ENCODE data around the gene REN.

Gene REN

DNA sequence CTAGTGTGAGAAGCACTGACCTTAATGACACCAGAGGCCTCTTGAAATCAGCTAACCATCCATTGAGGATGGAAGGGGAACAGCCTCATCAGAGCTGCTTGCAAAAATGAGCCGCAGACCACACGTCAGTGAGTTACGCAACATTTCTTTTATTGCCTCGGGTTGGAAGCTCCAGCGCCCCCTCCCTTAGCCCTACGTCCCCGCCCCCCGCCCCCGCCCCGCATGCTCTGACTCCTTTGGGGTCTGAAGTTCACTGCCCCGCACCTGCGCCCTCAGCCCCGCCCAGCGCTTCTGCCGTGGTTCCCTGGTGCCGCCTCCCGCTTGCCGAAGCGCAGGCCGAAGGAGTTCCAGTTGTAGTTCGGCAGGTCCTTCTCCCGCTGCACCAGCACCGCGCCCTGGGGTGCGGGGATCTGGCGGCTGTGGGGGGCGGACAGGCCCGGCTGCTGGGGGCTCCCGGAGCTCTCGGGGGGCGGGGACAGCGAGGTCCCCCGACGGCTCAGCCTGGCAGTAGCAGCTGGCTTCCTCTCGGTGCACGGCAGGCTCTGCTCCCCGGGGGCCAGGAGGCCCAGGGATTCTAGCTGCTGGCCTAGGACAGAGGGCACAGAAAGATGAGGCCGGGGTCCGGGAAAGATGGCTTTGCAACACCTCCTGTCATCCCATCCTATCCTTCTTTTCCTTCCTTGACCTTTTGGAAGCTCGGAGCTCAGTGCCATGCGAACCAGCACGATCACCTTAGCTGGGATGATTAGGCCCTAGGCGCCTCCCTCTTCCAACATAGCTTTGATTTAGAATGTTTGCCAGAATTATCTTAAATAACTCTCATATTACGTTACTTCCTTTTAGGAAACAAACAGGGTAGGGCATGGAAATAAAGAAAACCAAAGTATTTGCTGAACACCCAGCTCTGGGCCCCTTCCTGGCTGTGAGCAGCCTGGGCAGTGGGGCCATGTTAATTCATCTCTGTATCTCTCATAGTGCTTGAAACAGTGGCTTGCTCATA is 24.4 kb upstream of the REN start:
- DNase-seq = peak; percentile 39

DNA sequence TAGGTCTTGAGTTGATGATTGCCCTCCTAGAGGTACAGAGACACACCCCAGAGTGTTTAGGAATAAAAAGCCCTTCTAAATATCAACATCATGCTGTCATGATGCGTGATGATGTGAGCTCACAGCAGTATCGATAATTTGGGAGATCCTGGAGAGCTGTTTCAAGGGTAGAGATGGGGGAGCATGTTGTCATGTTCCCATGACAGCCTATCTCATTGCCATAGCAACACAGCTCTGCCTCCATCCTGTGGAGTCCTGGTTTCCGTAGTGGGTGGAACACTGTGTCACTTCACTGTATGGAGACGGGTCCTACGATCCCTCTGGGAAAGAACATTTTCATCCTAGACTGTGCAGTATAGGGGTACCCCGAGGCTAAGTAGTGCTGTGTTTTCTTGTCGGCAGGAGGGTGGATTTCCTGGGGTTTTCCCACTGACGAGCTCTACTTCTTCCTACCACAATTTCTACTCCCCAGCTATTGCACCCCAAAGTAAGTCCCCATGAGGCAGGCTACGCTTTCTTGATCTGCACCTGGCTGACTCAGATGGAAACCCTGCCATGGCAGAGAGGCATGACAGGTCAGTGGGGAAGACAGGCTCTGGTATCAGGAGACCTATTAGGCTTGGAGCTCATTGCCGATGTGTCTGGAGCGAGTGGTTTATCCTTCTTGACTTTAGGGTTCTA is 23.0 kb upstream of the REN start:
- no peak for DNase-seq

DNA sequence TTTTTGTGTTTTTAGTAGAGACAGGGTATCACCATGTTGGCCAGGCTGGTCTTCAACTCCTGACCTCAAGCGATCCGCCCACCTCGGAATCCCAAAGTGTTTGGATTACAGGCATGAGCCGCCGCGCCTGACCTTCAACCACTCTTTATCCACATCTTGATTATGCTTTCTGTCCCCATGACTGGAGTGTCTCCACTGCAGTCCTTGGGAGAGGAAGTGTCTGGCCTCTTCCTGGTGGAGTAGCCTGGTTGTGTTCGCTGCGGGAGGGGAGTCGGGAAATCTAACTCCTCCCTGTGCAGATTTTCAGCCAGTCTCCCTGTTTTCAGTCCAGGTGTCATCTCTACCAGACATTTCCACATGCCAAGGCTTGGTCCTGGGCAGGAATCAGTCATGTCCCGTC is 20.5 kb upstream of the REN start:
- no peak for DNase-seq

DNA sequence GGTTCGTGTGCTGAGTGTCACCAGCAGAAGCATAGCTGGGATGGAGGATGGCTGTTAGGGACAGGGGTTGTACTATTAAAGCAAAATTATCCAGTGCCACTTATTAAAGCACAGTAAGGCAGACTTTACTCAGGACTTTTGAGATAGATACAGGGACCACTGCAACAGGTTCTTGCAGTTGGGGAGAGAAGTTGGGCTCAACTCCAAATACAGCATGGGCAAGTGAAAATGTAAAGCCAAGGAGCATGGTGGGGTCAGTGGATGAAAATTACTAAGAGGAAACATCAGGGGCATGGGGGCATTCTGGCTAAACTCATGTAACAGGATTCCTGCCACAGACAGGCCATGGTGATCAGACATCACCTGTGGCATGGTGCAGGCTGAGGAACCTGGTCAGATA is 15.0 kb upstream of the REN start:
- no peak for DNase-seq

DNA sequence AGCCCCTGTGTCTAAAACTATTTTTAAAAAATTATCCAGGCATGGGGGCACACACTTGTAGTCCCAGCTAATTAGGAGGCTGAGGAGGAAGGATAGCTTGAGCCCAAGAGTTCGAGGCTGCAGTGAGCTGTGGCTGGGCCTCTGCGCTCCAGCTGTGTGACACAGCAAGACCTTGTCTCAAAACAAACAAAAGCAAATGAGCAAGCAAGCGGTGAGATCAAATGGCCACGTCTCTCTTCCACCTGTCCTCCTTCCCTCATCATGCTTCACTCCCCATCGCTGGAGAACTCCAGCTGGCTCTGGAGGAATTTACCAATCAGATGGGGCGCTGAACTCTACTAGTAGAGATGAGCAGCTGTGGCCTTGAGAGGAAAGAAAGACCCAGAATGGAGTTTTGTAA is 14.0 kb upstream of the REN start:
- peak; percentile 23 for DNase-seq

DNA sequence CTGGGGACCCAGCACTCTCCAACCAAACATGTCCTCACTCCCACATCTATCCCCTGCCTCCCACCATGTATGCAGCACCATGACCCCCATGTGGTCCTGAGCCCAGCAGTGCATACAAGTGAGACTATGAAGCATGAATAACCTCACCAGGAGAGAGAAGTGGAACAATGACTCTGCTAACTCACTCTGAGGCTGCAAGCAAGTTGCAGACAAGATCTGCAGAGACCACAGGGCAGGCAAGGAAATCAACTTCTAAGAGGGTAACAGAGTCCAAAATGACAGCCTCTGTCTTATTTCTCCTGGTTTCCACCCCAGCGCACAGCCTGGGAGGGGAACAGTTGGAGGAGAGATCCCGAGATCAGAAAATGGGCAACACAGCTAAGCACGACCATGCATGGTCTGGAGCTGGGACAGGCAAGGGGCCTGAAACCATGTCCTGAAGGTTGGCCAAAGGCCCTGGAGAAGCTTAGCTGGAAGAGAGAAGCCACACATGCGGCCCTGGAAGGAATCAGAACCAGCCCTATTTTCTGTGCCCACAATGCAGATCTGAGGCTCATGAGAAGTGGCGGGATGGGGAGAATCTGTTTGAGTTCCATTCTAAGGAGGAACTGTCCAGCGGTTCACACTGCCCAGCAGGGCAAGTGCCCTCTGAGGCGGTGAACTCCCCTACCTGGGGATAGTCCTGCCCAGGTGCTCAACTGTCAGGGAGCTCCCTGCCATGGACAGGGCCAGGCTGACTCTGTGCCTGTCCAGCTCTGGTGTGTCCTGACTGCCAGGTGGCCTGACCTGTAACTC is 12.5 kb upstream of the REN start:
- DNase-seq = no peak

DNA sequence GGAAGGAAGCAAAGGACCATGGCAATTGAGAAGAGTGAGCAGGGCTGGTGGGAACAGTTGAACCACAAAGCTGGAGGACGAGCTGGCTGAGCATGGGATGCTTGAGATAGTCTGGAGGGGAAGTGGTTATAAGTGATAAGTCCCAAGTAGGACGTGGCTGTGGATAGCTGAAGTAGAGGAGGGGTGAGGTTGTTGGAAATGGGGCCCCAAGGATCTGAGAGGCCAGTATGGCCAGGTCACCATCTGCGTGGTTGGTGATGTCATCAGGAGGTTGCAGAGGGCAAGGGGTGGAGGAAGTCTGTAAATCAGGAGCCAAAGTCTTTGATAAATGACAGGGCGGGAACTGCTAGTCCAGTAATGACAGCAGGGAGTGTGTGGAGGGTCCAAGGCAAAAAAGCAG is 11.0 kb upstream of the REN start:
- DNase-seq = no peak

DNA sequence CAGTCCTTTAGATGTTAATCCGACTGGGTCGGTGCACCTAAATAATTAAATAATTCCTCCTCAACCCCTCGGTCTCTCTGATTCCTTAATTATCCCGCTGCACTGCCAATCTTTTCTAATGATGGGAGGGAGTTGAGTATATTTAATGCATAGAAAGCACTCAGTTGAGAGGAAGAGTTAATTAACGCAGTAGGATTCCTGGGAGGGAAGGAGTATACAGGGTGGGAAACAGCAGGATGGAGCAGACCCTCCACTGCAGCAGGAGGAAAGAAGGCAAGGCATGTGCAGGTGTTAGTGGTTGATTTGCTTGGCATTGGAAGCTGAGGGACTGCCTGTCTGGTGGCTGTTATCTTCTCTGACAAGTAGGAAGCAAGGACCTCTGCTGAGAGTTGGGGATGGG is 9.9 kb upstream of the REN start:
- no peak for DNase-seq

DNA sequence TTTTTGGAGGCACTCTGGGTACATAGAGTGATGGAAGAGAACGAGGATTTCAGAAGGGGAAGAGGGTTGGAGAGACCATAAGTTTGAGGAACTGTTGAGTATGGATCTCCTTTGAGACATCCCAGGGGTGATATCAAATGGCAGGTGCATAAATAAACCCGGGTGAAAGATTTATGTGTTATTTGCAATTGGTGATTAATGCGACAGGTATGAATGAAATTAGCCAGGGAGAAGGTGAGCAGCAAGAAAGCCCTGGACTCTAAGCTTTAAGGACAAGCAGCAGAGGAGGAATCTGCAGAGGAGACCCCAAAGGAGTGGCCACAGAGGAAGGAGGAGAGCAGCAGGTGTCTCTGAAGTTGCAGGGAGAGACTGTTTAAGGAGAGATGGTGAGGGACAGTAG is 8.8 kb upstream of the REN start:
- no peak for DNase-seq

DNA sequence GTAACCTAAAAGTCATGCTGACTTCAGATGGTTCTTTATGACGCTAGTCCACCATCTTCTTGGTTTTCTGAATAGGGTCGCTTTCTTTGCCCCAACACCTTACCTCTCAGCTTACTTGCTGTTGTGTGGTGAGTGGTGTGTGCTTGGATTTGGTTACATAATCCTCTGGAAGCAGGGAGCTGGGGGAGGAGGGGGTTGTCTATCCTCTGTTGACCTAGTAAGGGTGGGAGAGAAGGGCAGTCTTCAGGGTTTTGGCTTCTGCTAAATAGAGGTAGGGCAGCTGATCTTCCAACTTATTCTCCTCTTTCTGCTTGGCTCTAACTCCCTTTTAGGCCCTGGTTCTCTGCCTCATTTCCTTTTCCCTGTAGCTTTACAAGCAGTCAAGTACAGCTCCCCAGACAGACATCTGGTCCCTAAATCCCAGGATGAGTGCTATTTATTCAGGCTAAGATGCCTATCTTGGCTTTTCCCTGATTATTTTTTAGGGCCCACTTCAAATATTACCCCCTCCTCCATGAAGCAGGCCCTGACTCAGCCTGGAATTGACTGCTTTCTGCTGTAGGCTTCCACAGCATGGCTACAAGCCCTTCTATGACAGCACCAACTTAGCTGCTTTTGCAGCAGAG is 6.4 kb upstream of the REN start:
- DNase-seq = no peak

DNA sequence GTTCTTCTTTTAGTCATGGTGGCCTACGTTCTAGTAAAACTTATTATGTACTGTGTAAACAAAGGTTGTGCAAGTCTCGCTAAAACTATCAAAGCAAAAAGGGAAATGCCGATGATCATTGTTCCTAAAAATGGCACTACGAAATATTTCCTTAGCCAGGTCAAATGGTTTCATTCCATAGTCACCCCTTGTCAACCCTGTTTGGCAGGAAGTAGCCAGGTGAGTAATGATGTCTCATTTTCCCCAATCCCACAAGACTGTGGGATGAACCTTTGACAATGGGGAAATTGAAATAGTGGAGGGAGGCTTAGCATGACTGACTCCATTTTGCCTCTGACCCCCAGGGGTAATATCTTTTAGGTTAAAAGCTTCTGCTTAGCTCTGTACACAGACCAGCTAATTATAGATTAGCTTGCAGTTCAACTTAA is 5.6 kb upstream of the REN start:
- no peak for DNase-seq

DNA sequence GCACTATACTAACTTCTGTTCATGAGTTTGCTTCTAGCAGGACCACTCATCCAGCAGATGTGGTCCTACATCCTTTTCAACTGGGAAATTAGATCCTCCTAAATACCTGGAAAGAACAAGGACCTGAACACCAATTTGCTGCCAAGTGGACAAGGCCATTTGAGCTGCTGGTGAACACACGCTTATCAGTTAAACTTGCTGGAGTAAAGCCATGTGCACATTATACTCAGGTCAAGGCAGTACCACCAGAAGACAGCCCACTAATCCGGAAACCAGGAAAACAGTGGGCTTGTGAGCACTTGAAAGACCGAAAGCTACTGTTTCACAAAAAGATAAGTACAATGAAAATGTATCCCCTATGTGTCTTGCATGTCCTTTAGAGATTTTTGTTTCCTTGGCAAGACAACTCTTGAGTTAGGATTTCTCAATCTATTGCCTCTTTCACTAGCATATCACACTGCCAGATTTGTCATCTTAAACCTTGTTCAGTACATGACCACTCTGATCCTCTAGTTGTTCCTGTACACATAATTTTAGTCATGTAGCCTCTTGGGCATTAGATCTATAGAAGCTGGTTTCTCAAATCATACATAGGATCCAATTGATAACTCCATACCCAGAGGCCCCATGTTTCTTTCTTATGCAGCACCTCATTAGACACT is 4.5 kb upstream of the REN start:
- DNase-seq = no peak

DNA sequence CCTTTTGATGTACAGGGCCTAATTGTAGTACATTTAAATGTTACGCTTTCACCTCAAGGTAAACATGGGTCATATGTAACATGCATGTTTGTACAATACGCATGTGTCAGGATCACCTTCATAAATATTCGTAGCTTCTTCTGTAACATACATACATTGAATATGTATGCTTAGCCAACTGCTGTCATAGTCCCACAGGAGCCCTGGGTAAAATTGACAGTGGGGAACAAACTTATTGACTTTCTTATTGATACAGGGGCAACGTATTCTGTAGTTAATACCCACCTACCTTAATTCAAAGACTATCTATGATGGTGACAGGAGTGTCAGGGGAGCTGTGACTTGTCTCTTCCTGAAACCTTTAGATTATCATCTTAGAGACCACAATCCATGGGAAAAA is 3.7 kb upstream of the REN start:
- no peak for DNase-seq

DNA sequence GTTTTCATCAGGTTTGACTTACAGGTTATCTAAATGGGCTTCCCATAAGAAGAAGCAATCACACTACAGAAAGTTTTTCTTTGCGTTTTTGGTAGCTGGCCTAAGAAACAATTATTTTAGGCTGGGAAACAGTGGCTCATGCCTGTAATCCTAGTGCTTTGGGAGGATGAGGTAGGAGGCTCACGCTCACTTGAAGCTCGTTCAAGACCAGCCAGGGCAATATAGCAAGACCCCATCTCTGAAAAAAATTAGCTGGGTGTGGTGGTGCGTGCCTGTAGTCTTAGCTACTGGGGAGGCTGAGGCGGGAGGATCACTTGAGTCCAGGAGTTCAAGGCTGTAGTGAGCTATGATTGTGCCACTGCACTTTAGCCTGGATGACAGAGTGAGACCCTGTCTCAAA is 1.6 kb upstream of the REN start:
- DNase-seq = no peak

DNA sequence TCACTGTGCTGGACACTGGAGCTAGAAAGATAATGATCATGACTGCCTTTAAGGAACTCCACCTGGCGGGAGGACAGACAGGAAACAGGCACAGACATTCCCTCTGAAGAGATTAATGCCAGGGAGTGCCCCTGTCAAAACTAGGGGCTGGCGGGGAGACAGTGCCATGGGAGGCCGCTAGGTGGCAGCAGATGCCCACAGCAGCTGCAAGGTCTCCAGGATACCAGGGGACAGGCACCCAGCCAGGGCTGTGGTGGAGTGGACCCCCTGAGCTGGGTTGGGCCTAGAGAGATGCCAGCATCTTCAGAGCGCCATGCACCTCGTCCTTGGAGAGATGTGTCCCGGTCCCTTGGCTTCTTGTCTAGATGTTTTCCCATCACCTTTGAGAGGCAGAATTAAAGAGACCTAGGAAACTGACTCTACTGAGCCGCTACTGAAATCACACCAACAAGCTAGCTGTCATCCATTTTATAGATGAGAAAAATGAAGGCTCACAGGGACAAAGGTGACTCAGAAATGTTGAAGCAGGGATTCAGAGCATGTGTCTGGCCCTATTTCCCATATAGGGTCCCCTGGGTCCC is 3.6 kb downstream of the REN start:
- peak; percentile 74 for DNase-seq

DNA sequence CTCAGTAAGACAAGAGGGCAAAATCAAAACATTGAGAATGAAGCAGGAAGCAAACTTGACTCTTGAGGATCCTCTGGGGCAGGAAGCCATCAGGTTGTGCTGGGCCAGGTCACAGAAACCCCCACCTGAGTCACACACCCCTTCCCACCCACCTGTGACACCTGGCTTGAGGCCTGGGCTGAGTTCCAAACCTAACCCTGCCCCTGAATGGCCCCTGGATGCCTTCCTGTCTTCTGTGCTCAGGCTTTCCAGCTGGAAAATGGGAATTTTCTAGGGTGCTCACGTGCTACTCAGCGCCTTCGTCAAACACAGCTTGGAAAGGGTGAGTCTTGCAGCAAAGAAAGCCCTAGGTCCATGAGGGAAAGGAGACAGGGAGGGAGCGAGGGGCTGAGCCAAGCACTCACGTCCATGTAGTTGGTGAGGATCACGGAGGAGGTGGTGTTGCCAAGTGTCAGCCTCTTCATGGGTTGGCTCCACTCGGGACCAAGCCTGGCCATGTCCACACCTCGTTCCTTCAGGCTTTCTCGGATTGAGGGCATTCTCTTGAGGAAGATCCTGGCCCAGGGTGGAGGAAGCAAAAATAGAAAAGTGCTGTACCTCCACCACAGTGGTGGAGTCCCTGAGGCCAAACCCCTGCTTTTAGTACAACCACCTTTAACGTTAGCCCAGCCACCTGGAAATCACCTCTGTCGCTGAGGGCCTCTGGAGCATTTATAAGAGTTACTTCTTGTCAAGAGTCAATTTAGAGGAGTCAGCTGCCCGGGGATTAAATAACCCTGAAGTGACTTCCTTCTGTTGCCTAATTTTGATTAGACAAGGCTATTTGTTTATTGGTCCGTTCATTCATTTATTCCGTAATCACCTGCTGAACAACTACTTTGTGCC is 4.3 kb downstream of the REN start:
- DNase-seq = no peak

DNA sequence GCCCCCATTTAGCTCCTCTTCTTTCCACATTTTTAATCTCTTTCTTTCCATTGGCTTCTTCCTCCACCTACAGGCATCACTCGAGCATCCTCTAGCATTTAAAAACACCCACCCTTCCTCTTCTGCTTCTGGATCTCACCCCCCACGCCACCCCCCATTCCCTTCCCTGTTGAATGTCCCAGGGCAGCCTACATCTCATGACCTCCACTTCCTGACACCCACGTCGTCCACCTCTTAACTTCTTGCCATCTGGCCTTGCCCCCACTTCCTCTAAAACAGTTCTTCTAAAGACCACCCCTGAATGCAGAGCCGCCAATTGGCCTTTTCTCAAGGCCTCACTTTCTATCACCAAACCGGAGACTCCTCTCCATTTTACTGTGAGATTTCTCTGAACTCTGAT is 8.2 kb downstream of the REN start:
- no peak for DNase-seq

DNA sequence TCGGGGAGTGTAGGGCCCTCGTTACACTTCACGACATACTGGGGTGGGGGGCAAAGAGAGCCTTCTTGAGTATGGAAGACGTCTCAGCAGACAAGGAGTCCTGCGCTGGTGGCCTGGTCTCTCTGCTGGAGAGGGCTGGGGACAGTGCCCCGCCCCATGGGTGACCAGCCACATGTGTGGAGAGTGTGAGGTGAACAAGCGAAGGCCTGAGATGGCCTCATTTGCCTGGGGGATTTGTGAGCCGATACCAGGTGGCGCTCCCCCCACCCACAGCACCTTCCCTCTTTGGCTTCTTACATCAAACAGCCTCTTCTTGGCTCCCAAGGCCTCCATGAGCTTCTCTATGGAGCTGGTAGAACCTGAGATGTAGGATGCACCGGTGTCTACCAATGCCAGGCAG is 10.3 kb downstream of the REN start:
- DNase-seq = no peak

DNA sequence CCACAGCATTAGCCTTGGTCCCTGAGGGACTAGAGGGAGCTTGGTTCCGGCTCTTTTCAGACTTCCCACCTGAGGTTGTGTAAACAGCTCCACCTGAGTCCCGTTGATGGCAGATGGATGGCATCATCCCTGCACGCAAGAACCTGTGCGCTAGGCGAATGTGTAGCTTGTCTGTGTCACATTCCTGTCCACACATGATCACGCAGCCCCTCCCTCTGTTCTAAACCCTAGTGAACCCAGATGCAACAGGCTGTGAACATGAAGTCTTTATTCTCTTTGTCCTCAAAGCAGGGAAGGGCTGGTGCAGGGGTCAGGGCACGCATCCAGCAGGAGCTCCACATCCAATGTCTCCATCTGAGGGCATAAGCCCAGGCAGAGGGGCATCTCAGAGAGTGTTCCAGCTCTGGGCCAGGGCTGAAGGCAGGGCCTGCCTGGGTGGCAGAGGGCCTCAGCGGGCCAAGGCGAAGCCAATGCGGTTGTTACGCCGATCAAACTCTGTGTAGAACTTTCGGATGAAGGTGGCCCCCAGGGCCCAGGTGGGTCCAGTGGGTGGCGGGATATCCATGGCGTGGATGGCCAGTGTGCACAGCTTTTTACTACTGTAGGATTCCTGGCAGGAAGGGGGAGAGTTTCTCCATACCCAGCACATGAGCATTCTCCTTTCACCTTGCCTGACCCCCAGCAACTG is 11.4 kb downstream of the REN start:
- no peak for DNase-seq

DNA sequence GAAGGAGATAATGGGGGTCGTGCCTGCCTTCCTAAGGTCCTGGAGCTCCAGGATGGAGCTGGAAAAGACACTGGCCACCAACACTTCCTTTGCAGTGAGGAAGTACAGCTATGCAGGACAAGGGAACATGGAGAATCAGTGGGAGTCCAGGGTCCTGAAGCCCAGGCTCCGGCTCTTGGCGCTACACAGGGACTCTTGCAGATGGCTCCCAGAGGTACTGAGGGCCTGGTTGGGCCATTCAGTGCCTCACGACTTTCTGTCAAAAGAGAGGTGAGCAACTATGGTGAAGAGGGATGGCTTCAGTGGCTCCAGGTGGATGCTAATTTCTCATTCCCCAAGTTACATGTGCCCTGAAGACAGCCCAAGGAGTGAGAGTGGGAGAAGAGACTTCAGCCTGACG is 12.5 kb downstream of the REN start:
- DNase-seq = no peak
